Measurements from ENCODE around the gene PRR18.

The PRR18 gene

GRCh38 chr6:166305562-166306117 is 2.6 kb downstream of the PRR18 start:
- DNase-seq (ENCODE audit: low read depth), result no peak
- TF ChIP-seq CTCF (IDR thresholded peaks at IDR 0.05; ENCODE audit: insufficient read depth, low read depth, low read length, missing control alignments), result no peak
- H3K4me3 ChIP-seq (ENCODE audit: low read depth, low read length), result no peak overlapping the region

- TF ChIP-seq CTCF (IDR thresholded peaks at IDR 0.05; ENCODE audit: insufficient read depth, low read depth, low read length, missing control alignments), result no peak
- no peak for DNase-seq (ENCODE audit: low read depth)
- H3K4me3 ChIP-seq (ENCODE audit: low read depth, low read length), result no peak overlapping the region
Measured at GRCh38 chr6:166304106-166304505, 4.1 kb downstream of the PRR18 start.

- DNase-seq (ENCODE audit: low read depth), result no peak
- no peak overlapping the region for H3K4me3 ChIP-seq (ENCODE audit: low read depth, low read length)
- no peak for TF ChIP-seq CTCF (IDR thresholded peaks at IDR 0.05; ENCODE audit: insufficient read depth, low read depth, low read length, missing control alignments)
Measured at GRCh38 chr6:166301611-166302529, 6.3 kb downstream of the PRR18 start.

- no peak overlapping the region for H3K4me3 ChIP-seq (ENCODE audit: low read depth, low read length)
- DNase-seq (ENCODE audit: low read depth), result no peak
- no peak for TF ChIP-seq CTCF (IDR thresholded peaks at IDR 0.05; ENCODE audit: insufficient read depth, low read depth, low read length, missing control alignments)
Measured at GRCh38 chr6:166300357-166300987, 7.7 kb downstream of the PRR18 start.

- no peak for DNase-seq (ENCODE audit: low read depth)
- TF ChIP-seq CTCF (IDR thresholded peaks at IDR 0.05; ENCODE audit: insufficient read depth, low read depth, low read length, missing control alignments), result no peak
- no peak overlapping the region for H3K4me3 ChIP-seq (ENCODE audit: low read depth, low read length)
Measured at GRCh38 chr6:166297606-166298005, 10.6 kb downstream of the PRR18 start.

GRCh38 chr6:166296035-166296883 is 11.9 kb downstream of the PRR18 start:
- TF ChIP-seq CTCF (IDR thresholded peaks at IDR 0.05; ENCODE audit: insufficient read depth, low read depth, low read length, missing control alignments), result no peak
- H3K4me3 ChIP-seq (ENCODE audit: low read depth, low read length), result no peak overlapping the region
- DNase-seq (ENCODE audit: low read depth), result no peak
